DMS79 treated with DMSO at 0.1 percent for 48 hours (cell line): ENCODE results near the gene GAPDHS.

ENCODE experiments used
- DNase-seq: peaks from one replicate; lab custom pipeline; 2025; lab: John Stamatoyannopoulos, UW

GAPDHS gene

GRCh38 chr19:35540356-35540927, 7.2 kb downstream of the GAPDHS start:
- DNase-seq = no peak

- DNase-seq = no peak
Measured at GRCh38 chr19:35542209-35542608, 9.0 kb downstream of the GAPDHS start.

GRCh38 chr19:35543280-35544109, 10.2 kb downstream of the GAPDHS start:
- DNase-seq = no peak

- DNase-seq = no peak
Measured at GRCh38 chr19:35544110-35544802, 11.0 kb downstream of the GAPDHS start.

GRCh38 chr19:35545001-35545854, 12.0 kb downstream of the GAPDHS start, which contains the start of gene TMEM147:
Gene TMEM147, plus strand, starts transcription at chr19:35545626. Its CDS starts 114 bp downstream, at chr19:35545740.
- DNase-seq = peak; percentile 68

GRCh38 chr19:35545855-35546381, 12.7 kb downstream of the GAPDHS start:
- DNase-seq = peak; percentile 14

- DNase-seq = no peak
Measured at GRCh38 chr19:35546532-35546931, 13.3 kb downstream of the GAPDHS start.

GRCh38 chr19:35549174-35549788, 16.0 kb downstream of the GAPDHS start:
- DNase-seq = peak; percentile 49

GRCh38 chr19:35549879-35550523, 16.7 kb downstream of the GAPDHS start:
- DNase-seq = no peak

- no peak for DNase-seq
Measured at GRCh38 chr19:35551091-35551810, 18.0 kb downstream of the GAPDHS start.

GRCh38 chr19:35552534-35553384, 19.5 kb downstream of the GAPDHS start:
- no peak for DNase-seq

- DNase-seq = no peak
Measured at GRCh38 chr19:35553385-35554000, 20.2 kb downstream of the GAPDHS start.

- no peak for DNase-seq
Measured at GRCh38 chr19:35554076-35554475, 20.8 kb downstream of the GAPDHS start.

- DNase-seq = peak; percentile 2
Measured at GRCh38 chr19:35555301-35556005, 22.2 kb downstream of the GAPDHS start.

- no peak for DNase-seq
Measured at GRCh38 chr19:35556025-35556590, 22.9 kb downstream of the GAPDHS start.

- no peak for DNase-seq
Measured at GRCh38 chr19:35556846-35557538, 23.7 kb downstream of the GAPDHS start.
